Adipose tissue (tissue), 3 donors: ENCODE data around the gene BIRC7. TPM values are rescaled to one million over a fixed set of nuclear protein-coding genes. Genes with fewer than 3 reads are reported as not detected.

Experiments used
- H3K27ac ChIP-seq: one replicate; pipeline ENCODE4 v1.5.1; 2013; ENCODE audit warnings: low read depth, low read length
- WGBS, 3 donors: extraction: QIAGEN DNeasy Blood & Tissue Kit; methylation state at CpG; one replicate each; pipeline ENCODE4 v1.1.7; 2013; 5-methylcytosine and 5-hydroxymethylcytosine counted together
- polyA plus RNA-seq, 3 donors: library from polyadenylated mRNA; stranded (reverse); fragments of 200-250 nt; gene quantifications; one replicate each; pipeline ENCODE4 v1.2.3, GENCODE V29; 2013
- donor health status: healthy with polysubstance abuse.
- donor health status: Bipolar disorder and iron deficiency.
- donor health status: healthy.

BIRC7 gene
- polyA plus RNA-seq, 3 donors: not detected

DNA sequence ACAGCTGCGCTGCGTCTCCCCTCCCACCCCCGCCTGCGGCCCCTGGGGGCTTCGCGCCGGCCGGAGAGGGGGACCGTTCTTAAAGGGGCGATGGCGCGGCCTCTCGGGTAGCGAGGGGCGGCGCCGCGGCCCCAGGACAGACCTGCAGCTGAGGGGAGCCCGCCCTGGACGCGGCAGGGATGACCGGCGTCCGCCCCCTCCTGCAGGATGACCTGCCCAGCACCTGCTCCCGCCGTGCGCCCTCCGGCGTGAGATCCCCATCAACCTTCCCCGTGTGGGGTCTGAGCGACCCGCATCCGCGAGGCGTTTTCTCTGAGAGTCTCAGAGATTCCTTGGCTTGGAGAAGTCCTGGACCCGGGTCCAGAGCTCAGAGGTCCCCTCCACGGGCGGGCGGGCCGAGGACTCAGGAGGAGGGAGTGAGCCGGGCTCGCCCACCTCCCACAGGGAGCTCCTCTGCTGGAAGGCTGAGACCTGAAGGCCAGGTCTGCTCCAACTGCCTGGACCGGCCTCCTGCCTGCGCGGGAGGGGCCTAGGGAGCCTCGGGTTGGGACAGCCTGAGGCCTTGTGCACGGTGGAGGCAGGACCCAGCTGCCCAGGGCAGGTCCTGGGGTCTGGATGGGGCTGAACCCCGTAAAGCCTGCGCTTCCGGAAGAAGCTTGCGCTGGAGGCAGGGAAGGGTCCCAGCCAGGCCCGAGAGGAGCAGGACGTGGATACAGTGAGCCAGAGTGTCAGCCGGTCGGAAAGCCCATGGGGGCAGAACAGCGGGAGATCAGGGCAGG lies 19.1 kb downstream of the BIRC7 start:
- 6 to 14% (median 7%) methylated on average over 33 to 55 of the region's 56 CpGs for WGBS, 3 donors
- H3K27ac ChIP-seq: no peak overlapping the region

DNA sequence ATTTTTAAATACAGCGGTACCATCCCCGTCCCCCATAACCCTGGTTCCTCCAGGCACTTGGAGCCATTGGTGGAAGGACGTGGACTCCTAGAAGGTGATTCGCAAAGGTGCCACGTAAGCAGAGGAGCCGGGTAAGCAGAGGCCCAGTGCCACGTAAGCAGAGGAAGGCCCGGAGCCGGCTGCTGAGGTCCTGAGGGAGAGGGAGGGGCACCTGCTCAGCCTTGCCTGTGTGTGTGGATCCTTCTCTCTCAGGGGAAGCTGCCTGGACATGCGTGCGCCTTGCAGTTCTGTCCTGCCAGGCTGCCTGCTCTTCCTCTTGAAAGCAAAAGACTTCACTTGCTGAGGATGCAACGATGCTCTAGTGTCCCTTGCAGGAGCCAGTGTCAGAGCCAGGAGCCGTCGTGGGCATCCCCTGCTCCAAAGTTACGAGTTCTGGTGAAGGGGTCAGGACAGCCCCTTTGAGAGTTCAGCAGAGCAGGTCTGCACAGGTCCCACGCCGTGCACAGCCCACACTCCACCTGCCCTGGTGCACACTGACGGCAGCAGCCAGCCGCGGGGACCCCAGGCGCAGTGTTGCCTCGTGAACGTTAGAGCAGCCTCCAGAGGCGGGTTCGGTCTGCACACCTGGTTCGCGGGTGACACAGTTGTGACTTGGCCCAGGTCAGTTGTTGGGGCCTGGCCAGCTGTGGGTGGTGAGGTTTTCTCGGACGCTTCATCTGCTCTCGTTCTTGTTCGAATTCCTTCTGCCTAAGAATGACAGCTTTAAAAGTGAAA lies 20.4 kb downstream of the BIRC7 start:
- WGBS, 3 donors: 38 to 66% (median 59%) methylated on average over 31 of the region's 31 CpGs
- H3K27ac ChIP-seq: no peak overlapping the region

DNA sequence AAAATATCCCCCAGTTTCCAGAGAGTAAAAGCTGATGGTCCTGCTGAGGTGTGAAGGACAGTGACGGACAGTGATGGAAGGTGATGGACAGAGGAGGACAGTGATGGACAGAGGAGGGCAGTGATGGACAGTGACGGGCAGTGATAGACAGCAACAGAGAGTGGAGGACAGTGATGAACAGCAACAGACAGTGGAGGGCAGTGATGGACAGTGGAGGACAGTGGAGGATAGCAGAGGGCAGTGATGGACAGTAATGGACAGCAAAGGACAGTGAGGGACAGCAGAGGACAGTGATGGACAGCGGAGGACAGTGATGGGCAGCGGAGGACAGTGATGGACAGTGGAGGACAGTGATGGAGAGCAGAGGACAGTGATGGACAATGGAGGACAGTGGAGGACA lies 21.2 kb downstream of the BIRC7 start:
- H3K27ac ChIP-seq: no peak overlapping the region
- WGBS, 3 donors: 84 to 94% (median 93%) methylated on average over 4 of the region's 4 CpGs

DNA sequence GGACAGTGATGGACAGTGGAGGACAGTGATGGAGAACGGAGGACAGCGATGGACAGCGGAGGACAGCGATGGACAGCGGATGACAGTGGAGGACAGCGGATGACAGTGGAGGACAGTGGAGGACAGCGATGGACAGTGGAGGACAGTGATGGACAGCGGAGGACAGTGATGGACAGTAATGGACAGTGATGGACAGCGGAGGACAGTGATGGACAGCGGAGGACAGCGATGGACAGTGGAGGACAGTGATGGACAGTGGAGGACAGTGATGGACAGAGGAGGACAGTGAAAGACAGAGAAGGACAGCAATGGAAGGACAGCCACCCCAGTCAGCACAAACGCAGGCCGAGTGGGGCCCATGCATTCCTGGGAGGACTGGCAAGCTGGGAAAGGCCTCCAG lies 21.9 kb downstream of the BIRC7 start:
- 87 to 94% (median 91%) methylated on average over 11 to 13 of the region's 13 CpGs for WGBS, 3 donors
- H3K27ac ChIP-seq: no peak overlapping the region

DNA sequence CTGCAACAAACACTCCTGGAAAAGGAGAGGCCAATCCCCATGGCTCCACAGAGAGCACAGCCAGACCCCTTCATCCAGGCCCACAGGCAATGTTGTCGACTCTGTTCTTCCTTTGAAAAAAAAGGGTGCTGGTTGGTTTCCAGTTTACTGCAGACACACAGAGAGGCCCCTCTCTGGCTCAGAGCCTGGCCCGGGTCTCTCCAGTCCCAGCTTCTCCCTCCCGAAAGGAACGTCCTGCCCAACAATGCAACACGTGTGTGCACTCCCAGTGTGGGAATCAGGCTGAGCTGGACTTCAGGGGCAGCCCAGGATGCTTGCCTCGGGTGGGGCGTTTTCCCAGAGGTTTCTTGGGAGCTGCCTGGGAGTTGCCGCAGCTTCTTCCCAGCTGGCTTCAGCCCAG lies 23.1 kb downstream of the BIRC7 start:
- no peak overlapping the region for H3K27ac ChIP-seq
- WGBS, 3 donors: 26 to 39% (median 38%) methylated on average over 8 of the region's 8 CpGs

DNA sequence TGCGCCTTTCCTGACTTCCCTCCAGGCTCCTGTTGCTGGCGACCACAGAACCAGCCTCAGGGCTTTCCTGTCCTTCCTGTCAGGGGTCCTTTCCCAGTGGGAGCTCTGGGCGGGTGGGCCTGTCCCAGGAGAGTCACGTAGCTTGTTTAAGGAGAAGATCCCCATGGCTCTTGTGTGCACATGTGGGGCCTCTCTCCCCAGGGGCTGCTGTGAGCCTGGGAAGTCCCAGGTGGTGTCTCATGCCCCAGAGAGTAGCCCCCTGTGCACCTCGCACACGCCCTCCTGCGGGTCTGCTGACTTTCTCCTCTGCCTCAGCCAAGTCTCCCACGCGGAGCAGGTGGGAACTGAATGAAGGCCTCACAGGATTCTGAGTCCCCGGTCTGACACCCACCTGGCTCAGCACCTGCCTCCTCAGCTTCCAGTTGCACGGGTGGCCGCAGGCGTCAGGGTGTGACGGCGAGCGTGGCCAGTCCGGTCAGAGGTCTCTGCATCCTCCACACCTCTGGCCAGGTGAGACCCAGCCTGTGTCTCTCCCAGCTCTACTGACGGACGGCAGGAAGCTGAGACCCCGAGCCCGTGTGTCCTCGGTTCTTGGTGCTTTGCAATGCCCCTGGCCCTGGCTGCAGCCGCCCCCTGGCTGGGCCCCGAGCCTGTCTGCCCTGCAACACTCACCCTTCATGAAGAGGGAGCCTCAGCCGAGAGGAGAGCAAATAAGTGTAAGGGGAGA lies 24.2 kb downstream of the BIRC7 start:
- WGBS, 3 donors: 68 to 84% (median 79%) methylated on average over 25 of the region's 25 CpGs
- H3K27ac ChIP-seq: no peak overlapping the region

DNA sequence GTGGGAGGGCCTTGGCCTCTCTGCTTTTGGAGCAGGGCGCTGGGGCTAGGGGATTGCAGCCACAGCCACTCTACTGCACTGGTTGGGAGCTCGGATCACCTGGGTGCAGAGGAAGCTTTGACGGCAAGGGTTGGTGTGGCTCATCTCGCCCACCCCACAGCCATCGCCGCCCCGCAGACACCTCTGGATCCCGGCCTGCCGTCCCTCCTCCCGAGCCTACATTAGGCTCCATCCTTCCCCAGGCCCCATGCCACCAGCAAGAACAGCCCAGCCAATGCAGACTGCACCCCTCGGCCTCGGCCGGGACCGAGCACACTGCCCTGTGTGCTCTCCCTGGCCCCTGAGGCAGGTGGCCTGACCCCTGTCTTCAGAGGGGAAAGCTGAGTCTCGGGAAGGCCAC lies 24.8 kb downstream of the BIRC7 start:
- WGBS, 3 donors: 71 to 93% (median 92%) methylated on average over 15 of the region's 15 CpGs
- no peak overlapping the region for H3K27ac ChIP-seq

DNA sequence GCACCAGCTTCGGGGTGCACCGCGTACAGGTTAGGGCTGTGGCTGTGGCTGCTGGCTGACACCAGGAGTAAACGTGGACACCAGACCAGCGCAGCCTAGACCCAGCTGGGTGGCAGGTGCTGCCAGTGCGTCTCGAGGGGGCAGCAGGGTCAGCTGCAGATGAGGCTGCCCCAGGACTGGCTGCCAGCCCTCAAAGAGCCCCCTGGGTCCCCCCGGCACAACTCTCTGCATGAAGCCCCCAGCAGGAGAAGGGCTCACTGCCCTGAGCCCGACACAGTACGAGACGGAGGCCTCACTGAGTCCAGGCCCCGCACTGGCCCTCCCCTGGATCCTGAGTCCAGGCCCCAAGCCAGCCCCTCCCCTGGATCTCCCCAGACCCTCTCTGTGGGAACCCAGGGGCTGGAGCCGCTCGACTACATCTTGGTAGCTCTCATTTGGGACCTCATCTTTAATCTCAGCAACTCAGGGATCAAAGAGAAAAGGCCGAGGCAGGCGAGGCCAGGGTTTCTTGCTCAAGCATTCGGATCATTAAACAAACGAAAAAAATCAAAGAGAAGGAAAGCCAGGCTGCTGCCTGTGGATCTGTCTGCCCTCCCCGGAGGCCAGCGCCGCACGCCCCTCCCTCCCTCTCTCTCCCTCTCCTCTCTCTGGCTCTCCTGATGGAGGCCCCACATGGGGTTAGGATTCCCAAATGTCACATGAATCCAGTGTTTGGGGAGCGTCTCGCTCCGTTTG lies 25.5 kb downstream of the BIRC7 start:
- WGBS, 3 donors: 38 to 58% (median 56%) methylated on average over 24 to 25 of the region's 25 CpGs
- no peak overlapping the region for H3K27ac ChIP-seq

DNA sequence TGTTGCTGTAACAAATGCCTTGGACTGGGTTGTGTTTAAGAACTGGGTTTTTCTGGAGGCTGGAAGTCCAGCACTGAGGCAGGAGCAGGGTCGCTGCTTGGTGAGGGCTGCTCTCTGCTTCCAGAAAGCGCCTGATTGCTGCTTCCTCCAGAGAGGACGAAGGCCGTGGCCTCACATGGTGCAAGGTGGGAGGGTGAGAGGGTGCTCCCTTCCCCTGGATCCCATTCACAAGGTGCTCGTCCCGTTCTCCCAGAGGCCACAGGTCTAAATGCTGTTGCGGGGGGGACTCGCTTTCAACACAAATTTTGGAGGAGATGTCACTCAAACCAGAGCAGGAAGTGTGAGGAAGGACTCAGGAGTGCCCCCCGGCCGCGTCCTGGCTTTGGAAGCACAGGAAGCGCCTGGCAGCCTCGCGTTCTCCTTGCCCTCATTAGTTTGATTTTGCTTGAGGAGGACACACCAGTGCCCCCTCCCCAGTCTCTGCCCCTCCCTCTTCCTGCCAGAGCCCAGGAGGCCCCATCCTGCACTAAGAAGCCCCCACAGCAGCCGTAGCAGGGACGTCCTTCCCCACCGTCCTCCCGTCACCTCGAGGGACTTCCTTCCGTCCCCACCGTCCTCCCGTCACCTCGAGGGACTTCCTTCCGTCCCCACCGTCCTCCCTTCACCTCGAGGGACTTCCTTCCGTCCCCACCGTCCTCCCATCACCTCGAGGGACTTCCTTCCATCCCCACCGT lies 26.3 kb downstream of the BIRC7 start:
- no peak overlapping the region for H3K27ac ChIP-seq
- 24 to 49% (median 27%) methylated on average over 29 to 30 of the region's 30 CpGs for WGBS, 3 donors

DNA sequence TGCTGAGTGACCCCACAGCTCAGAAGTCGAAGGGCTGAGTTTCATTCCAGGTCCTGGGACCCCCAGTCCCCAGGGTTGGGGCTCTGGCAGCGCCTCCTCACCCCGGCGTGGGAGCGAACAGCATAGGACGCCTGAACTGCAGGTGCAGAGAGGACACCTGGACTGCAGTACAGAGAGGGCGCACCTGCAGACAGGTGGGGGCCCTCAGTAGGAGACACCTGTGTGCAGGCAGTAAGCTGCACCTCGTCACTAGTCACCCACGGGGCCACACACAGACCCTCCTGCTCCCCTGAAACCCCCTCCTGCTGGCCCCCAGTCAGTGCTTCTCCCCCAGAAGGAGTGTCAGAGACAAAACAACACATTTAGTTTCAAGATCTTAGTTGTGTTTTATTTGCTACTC lies 27.1 kb downstream of the BIRC7 start:
- 57 to 86% (median 85%) methylated on average over 9 of the region's 9 CpGs for WGBS, 3 donors

DNA sequence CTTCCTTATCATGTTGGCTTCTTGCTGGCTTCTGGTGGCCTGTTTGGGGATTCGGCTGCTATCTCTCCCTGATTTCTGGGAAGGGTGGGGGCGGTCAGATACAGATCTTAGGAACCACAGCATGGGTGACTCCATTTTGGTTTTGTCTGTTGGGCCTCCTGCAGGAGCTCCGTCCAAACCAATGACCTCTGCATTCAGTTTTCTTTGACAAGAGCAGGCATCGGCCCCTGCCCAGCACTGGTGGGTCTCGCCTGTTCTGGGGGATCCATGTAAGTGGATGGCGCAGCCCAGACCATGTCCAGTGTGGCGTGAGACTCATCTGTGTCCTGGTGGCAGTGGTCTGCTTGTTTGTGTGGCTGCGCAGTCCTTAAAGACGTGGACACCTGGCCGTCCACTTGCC lies 28.3 kb downstream of the BIRC7 start:
- 78 to 89% (median 87%) methylated on average over 10 of the region's 10 CpGs for WGBS, 3 donors
- no peak overlapping the region for H3K27ac ChIP-seq

More for the DNA sequence above, 27.1 kb downstream of the BIRC7 start:
- H3K27ac ChIP-seq: no peak overlapping the region

DNA sequence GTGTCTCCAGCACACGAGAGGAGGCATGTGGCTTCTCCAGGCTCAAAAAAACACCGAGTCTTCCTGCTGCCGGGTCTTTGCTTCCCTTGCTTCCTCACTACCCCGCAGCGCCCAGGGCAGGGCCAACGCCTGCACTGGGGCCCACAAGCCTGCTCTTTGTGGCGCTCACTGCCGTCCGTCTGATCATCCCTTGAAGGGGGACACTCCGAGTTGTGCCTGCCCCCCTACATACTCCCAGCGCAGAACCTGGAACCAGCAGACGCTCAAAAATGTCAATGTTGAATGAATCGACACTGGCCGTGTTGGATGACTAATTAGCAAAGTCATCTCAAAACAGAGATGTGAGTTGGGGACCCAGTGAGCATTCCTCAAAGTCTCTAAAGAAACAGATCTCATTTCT lies 28.8 kb downstream of the BIRC7 start:
- 49 to 54% (median 52%) methylated on average over 14 of the region's 14 CpGs for WGBS, 3 donors
- H3K27ac ChIP-seq: no peak overlapping the region

DNA sequence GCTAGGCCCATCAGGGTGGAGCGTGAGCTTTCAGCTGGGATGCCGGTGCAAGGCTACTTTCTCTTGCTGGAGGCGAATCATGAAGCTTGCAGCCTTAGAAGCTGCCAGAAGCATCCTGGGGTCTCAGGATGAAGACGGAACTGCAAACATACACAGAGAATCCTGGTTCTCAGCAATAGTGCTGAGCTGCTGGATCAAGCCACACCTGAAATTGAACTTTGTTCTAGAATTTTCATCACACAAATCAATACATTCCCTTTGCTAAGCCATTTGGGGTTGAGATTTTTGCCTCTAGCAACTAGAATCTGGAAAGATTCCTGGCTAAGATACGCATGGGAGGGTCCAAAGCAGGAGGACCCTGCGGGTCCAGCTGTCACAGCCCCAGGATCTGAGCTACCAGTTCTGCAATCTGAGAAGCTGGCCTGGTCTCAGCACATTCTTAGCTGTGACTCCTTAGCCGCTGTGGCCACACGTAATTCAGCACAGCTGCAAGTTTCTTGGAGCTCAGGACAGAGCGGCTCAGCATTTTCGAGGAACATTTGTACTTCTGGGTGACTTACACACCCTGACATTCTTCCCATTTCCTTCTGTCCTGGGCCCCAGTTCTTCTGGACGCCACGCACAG lies 30.3 kb downstream of the BIRC7 start:
- no peak overlapping the region for H3K27ac ChIP-seq
- WGBS, 3 donors: 69 to 74% (median 70%) methylated on average over 12 of the region's 12 CpGs

DNA sequence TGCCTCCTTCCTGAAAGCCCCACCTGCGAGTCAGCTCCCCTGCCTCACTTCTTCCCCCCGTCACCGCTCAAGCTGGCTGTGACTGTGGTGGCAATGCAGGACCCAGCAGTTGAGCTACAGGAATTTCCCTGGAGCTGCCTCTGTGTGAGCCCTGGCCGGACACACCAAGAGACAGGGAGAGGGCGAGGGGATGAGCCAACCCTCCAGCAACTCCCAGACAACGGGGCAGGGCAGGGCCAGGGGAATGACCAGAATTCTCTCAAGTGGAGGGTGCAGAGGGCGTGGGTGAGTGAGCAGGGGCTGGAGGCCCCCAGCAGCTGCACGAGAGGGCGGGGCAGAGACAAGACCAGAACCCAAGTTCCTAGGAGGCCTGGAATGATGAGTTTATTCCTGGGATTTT lies 32.0 kb downstream of the BIRC7 start:
- WGBS, 3 donors: 57 to 71% (median 61%) methylated on average over 9 of the region's 9 CpGs
- H3K27ac ChIP-seq: no peak overlapping the region

DNA sequence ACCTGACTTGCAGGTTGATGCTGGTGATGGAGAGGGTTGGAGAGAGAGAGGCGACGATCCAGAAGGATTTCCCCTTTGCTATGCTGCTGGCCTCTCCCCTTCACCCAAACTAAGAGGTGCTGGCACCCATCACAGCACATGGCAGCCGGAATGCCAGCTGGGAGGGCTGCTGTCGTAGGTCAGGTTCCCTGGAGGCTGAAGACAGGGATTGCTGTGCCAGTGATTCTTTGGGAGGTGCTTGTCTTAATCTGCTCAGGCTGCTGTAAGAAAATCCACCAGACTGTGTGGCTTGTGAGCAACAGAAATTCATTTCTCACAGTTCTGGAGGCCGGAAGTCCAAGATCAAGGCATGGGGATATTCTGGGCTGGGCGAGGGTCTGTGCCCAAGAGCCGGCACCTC lies 32.6 kb downstream of the BIRC7 start:
- 56 to 66% (median 62%) methylated on average over 7 of the region's 7 CpGs for WGBS, 3 donors
- H3K27ac ChIP-seq: no peak overlapping the region

DNA sequence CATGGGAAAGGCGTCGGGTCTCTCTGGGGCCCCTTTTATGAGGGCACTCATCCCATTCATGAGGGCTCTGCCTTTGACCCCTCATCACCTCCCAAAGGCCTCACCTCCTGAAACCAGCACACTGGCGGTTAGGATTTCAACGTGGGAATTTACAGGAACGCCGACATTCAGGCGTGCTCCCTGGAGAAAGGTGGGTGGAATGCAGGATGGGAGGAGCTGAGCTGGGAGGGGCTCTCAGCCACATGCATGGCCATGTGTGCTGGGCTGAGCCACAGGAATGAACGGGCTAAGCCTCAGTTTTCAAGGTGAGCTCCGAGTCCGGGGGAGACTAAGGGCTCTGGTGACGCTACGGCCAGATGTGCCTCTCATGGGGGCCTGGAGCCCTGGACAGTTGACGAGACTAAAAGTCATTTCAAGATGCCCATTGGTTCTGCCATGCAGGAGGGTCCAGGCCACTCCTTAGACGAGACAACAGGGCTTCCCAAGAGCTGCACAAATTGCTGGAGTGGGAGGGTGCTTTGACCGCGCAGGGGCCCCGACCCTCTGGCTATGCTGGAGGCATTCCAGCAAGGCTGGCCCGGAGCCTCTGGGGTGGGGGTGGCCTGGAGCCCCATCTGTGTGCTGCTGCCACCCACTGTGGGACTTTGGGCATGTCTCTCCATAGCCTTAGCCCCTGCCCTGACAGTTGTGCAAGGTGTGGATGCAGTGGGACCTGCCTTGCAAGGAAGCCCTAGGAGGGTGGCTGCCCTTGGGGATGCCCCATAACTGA lies 33.1 kb downstream of the BIRC7 start:
- H3K27ac ChIP-seq: no peak overlapping the region
- 36 to 48% (median 41%) methylated on average over 18 of the region's 18 CpGs for WGBS, 3 donors

DNA sequence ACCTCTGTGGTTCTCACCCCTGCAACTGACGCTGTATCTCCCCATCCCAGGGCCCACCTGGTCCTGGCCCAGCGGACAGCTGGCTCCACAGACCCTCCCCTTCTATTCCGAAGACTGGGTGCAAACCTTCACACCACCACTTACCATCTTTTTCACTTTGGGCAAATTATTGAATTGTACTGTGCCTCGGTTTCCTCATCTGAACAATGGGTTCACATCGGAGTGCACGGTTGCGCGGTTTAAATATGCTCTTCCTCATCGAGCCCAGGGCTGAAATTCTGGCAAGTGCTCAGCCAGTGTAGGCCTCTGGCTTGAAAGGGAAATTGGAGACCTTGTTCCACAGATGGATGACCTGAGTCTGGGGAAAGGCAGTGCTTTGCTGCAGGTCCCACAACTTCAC lies 34.0 kb downstream of the BIRC7 start:
- no peak overlapping the region for H3K27ac ChIP-seq
- WGBS, 3 donors: 90 to 95% (median 90%) methylated on average over 9 of the region's 9 CpGs
